Osteoblast (primary cell): ENCODE results near the gene ADAMTS17. TPM values are rescaled to one million over a fixed set of nuclear protein-coding genes. Genes with fewer than 3 reads are reported as not detected.

Experiments used
- DNase-seq: peaks from one replicate; pipeline ENCODE4 v3.0.0; 2011; ENCODE audit warnings: low spot score, mixed read lengths; ENCODE audit not compliant: insufficient read length; ENCODE audit errors: missing footprints
- H2AFZ ChIP-seq: 2 replicates; pipeline ENCODE4 v1.6.0; 2011; ENCODE audit warnings: mild to moderate bottlenecking, low read length
- H3K27ac ChIP-seq: 2 replicates; pipeline ENCODE4 v1.5.1; 2011; ENCODE audit warnings: mild to moderate bottlenecking, low read depth, low read length, moderate library complexity
- H3K27me3 ChIP-seq: 2 replicates; pipeline ENCODE4 v1.6.0; 2012; ENCODE audit warnings: mild to moderate bottlenecking, control low read depth, inconsistent platforms, low read length, moderate library complexity; ENCODE audit not compliant: insufficient read depth
- H3K36me3 ChIP-seq: 2 replicates; pipeline ENCODE4 v1.5.1; 2011; ENCODE audit warnings: mild to moderate bottlenecking, low read length, control low read depth, moderate library complexity; ENCODE audit not compliant: insufficient read depth
- H3K4me1 ChIP-seq: 2 replicates; pipeline ENCODE4 v1.5.1; 2011; ENCODE audit warnings: mild to moderate bottlenecking, low read length, control low read depth, moderate library complexity; ENCODE audit not compliant: insufficient read depth
- H3K4me2 ChIP-seq: 2 replicates; pipeline ENCODE4 v1.6.0; 2011; ENCODE audit warnings: mild to moderate bottlenecking, low read length; ENCODE audit not compliant: insufficient read depth
- H3K4me3 ChIP-seq: fragments of 200-600 bp; sonication (generic); 3 replicates; pipeline ENCODE4 v1.5.1; 2012; ENCODE audit warnings: mild to moderate bottlenecking, low read length, inconsistent platforms; ENCODE audit not compliant: insufficient read depth
- H3K79me2 ChIP-seq: 2 replicates; pipeline ENCODE4 v1.6.0; 2012; ENCODE audit warnings: mild to moderate bottlenecking, low read length, control low read depth, inconsistent platforms; ENCODE audit not compliant: insufficient read depth
- H3K9me3 ChIP-seq: 2 replicates; pipeline ENCODE4 v1.5.1; 2011; ENCODE audit warnings: low read depth, low read length, control low read depth
- H4K20me1 ChIP-seq: 2 replicates; pipeline ENCODE4 v1.6.0; 2012; ENCODE audit warnings: mild to moderate bottlenecking, low read length, control low read depth; ENCODE audit not compliant: insufficient read depth
- CTCF ChIP-seq: IDR thresholded peaks from 2 replicates; pipeline ENCODE4 v1.5.1; 2011; ENCODE audit warnings: mild to moderate bottlenecking, low read depth, low read length, moderate library complexity; ENCODE audit errors: extremely low read depth
- total RNA-seq: library from RNA; depleted of rRNA; stranded (reverse); fragments of >200 nt; gene quantifications from 2 replicates; pipeline ENCODE4 v1.2.3, GENCODE V29; 2012

The ADAMTS17 gene
- total RNA-seq, 1 donor = under 0.01 TPM

GRCh38 chr15:100001405-100001804 lies 340.4 kb downstream of the ADAMTS17 start:
- Histone ChIP-seq H4K20me1 (no peaks in the 10 kb centered on the region), H3K27me3 (no peaks in the 10 kb centered on the region), H3K4me2 (no peak overlapping the region), H2AFZ (no peak overlapping the region), H3K9me3 (no peaks in the 10 kb centered on the region), H3K36me3 (no peaks in the 10 kb centered on the region), H3K4me3 (no peak overlapping the region), H3K79me2 (no peaks in the 10 kb centered on the region), H3K27ac (no peak overlapping the region), H3K4me1 (no peaks in the 10 kb centered on the region)
- no peak for DNase-seq
- TF ChIP-seq CTCF = no peak

GRCh38 chr15:99999282-100000070 lies 342.3 kb downstream of the ADAMTS17 start:
- Histone ChIP-seq H3K79me2 (no peaks in the 10 kb centered on the region), H3K4me3 (no peak overlapping the region), H4K20me1 (no peaks in the 10 kb centered on the region), H3K9me3 (no peaks in the 10 kb centered on the region), H3K36me3 (no peaks in the 10 kb centered on the region), H2AFZ (no peak overlapping the region), H3K27ac (no peak overlapping the region), H3K27me3 (no peaks in the 10 kb centered on the region), H3K4me2 (no peak overlapping the region), H3K4me1 (no peaks in the 10 kb centered on the region)
- no peak for TF ChIP-seq CTCF
- DNase-seq = no peak

GRCh38 chr15:99998661-99999101 lies 343.1 kb downstream of the ADAMTS17 start:
- H3K27ac ChIP-seq = no peak overlapping the region
- no peak for TF ChIP-seq CTCF
- no peak overlapping the region for H3K4me2 ChIP-seq
- no peak overlapping the region for H2AFZ ChIP-seq
- no peak overlapping the region for H3K4me3 ChIP-seq
- H4K20me1 ChIP-seq = no peaks in the 10 kb centered on the region
- no peaks in the 10 kb centered on the region for H3K36me3 ChIP-seq
- H3K27me3 ChIP-seq = no peaks in the 10 kb centered on the region
- H3K4me1 ChIP-seq = no peaks in the 10 kb centered on the region
- DNase-seq = no peak
- no peaks in the 10 kb centered on the region for H3K9me3 ChIP-seq
- no peaks in the 10 kb centered on the region for H3K79me2 ChIP-seq

GRCh38 chr15:99997112-99997651 lies 344.6 kb downstream of the ADAMTS17 start:
- Histone ChIP-seq H4K20me1 (no peaks in the 10 kb centered on the region), H3K79me2 (no peaks in the 10 kb centered on the region), H3K27me3 (no peaks in the 10 kb centered on the region), H3K4me1 (no peaks in the 10 kb centered on the region), H3K27ac (no peak overlapping the region), H3K4me2 (no peak overlapping the region), H3K4me3 (no peak overlapping the region), H3K36me3 (no peaks in the 10 kb centered on the region), H2AFZ (no peak overlapping the region), H3K9me3 (no peaks in the 10 kb centered on the region)
- no peak for TF ChIP-seq CTCF
- no peak for DNase-seq
